Measurements from ENCODE around the gene APBA2. TPM values are rescaled to one million over a fixed set of nuclear protein-coding genes. Genes with fewer than 3 reads are reported as not detected.
"Not testable (repeated sequence)": the region's sequence is repeated elsewhere in the genome, so short reads cannot be mapped to it uniquely, and the experiment has no call there.

Gene APBA2
- total RNA-seq, 6 donors from 2014 or later, result 3.2 to 7.9 (median 6.0) TPM

DNA sequence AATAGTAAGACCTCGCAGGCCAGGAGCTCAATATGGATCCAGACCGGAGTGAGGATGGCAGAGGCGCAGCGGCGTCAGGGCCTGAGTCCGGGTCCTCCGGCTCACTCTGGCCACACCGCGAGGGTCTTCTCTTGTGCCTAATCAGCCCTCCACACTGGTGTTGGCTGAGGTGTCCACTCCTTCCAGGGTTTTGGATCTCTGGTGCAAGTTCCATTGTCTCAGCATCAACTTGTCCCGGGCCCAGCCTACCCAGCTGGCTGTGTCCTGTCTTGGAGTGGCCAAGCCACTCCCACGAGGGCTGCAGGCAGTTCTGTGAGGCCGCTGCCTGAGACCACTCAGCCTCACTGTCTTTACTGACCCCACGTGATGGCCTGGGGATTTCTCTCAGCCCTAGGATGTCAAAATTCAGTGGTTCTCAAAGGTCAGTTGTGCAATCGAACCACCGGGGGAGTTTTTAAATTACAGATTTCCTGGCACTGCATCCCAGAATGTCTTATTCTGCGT lies 24.7 kb upstream of the APBA2 start:
- Histone ChIP-seq H3K27me3 (no peaks in the 10 kb centered on the region), H3K36me3 (no peaks in the 10 kb centered on the region), H3K27ac (no peak overlapping the region), H3K9me3 (no peaks in the 10 kb centered on the region), H3K4me3 (no peak overlapping the region), H3K4me1 (no peaks in the 10 kb centered on the region)
- ATAC-seq (ENCODE audit: low FRiP score in 2 of 2) (peak in 1 of 2 donors; percentile 77), DNase-seq (peak in 1 of 2 donors; percentile 65)
- WGBS, 2 donors, result 78 to 81% methylated on average over 14 to 16 of the region's 16 CpGs
- TF ChIP-seq, protein P1, sequence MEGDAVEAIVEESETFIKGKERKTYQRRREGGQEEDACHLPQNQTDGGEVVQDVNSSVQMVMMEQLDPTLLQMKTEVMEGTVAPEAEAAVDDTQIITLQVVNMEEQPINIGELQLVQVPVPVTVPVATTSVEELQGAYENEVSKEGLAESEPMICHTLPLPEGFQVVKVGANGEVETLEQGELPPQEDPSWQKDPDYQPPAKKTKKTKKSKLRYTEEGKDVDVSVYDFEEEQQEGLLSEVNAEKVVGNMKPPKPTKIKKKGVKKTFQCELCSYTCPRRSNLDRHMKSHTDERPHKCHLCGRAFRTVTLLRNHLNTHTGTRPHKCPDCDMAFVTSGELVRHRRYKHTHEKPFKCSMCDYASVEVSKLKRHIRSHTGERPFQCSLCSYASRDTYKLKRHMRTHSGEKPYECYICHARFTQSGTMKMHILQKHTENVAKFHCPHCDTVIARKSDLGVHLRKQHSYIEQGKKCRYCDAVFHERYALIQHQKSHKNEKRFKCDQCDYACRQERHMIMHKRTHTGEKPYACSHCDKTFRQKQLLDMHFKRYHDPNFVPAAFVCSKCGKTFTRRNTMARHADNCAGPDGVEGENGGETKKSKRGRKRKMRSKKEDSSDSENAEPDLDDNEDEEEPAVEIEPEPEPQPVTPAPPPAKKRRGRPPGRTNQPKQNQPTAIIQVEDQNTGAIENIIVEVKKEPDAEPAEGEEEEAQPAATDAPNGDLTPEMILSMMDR (IDR thresholded peaks at IDR 0.05), result no peak
- TF ChIP-seq POLR2AphosphoS5 (IDR thresholded peaks at IDR 0.05), result no peak
- no peak for TF ChIP-seq EP300 (IDR thresholded peaks at IDR 0.05)
- TF ChIP-seq POLR2A (IDR thresholded peaks at IDR 0.05), result no peak

DNA sequence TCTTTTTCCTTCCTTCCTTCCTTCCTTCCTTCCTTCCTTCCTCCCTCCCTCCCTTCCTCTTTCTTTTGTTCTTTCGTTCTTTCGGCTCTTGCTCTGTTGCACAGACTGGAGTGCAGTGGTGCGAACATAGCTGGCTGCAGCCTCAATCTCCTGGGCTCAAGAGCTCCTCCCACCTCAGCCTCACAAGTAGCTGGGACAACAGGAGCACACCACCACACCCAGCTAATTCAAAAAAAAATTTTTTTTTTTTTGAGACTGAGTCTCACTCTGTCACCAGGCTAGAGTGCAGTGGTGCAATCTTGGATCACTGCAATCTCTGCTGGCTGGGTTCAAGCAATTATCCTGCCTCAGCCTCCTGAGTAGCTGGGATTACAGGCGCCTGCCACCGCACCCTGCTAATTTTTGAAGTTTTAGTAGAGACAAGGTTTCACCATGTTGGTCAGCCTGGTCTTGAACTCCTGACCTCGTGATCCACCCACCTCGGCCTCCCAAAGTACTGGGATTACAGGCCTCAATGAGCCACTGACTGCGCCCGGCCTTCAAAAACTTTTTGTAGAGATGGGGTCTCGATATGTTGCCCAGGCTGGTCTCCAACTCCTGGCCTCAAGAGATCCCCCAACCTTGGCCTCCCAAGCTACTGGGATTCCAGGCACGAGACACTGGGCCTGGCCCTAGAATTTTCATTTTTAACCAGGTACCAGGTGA lies 24.0 kb upstream of the APBA2 start:
- not testable (repeated sequence) for H3K27ac ChIP-seq, DNase-seq, H3K4me3 ChIP-seq, H3K27me3 ChIP-seq, H3K4me1 ChIP-seq, H3K9me3 ChIP-seq, H3K36me3 ChIP-seq
- ATAC-seq (ENCODE audit: low FRiP score in 2 of 2), result peak in 1 of 2 donors; percentile 54
- 83 to 90% methylated on average over 10 to 11 of the region's 11 CpGs for WGBS, 2 donors

DNA sequence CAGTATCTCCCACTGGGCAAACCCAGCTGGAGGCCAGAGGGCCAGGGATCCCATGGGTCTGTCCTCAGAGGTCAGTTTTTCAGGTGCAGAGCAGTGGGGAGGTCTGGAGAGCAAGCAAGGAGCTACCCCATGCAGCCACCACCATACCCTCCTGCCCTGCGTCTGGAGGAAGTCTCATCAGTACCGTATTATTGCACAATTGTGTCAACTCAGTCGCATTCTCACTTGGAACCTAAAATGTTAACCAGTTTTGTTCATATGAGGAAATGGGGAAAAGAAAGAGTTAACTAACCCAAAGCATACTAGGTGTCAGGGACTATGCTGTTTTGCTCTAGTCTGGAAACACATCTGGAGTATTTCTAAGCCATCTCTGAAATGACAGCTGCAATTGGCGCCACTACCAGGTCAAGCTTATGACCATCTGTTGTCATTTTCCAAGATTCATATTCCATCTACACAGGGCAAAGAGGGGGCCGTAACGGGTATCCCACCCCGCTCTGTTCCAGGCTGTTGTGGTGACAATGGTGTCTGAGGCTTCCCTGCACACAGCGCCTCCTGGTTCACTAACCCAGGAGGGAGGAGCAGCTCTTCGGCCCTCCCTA lies 16.9 kb upstream of the APBA2 start:
- Histone ChIP-seq H3K4me1 (no peaks in the 10 kb centered on the region), H3K36me3 (no peaks in the 10 kb centered on the region), H3K27me3 (no peaks in the 10 kb centered on the region), H3K9me3 (no peaks in the 10 kb centered on the region), H3K27ac (no peak overlapping the region), H3K4me3 (no peak overlapping the region)
- DNase-seq, result no peak
- ATAC-seq (ENCODE audit: low FRiP score in 2 of 2), result no peak
- WGBS, 2 donors, result 73 to 74% methylated on average over 9 of the region's 9 CpGs
- TF ChIP-seq POLR2AphosphoS5 (IDR thresholded peaks at IDR 0.05) (no peak), EP300 (IDR thresholded peaks at IDR 0.05) (no peak), POLR2A (IDR thresholded peaks at IDR 0.05) (no peak)
- TF ChIP-seq, protein P1 (IDR thresholded peaks at IDR 0.05), result no peak

DNA sequence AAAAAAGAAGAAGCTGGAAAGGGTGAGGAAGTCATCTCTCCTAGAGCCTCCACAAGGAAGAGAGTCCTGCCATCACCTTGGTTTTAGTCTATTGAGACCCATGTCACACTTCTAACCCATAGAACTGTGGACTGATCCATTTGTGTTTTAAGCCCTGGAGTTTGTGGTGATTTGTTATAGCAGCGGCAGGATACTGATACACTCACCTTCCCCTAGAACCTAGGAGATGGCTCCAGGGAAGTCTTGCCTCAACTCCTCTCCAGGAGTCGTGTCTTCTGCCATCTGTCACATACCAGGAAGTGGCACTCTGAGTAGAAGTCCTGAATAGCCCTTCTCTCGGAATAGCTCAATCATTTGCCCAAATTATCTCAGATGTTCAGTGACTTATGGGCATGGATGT lies 14.6 kb upstream of the APBA2 start:
- Histone ChIP-seq H3K4me3 (no peak overlapping the region), H3K4me1 (no peaks in the 10 kb centered on the region), H3K36me3 (no peaks in the 10 kb centered on the region), H3K9me3 (no peaks in the 10 kb centered on the region), H3K27ac (no peak overlapping the region), H3K27me3 (no peaks in the 10 kb centered on the region)
- TF ChIP-seq POLR2A (IDR thresholded peaks at IDR 0.05), result no peak
- TF ChIP-seq EP300 (IDR thresholded peaks at IDR 0.05), result no peak
- TF ChIP-seq, protein P1 (IDR thresholded peaks at IDR 0.05), result no peak
- TF ChIP-seq POLR2AphosphoS5 (IDR thresholded peaks at IDR 0.05), result no peak
- WGBS, 2 donors, result 76 to 87% methylated on average over 3 of the region's 3 CpGs
- ATAC-seq (ENCODE audit: low FRiP score in 2 of 2) (no peak), DNase-seq (no peak)

DNA sequence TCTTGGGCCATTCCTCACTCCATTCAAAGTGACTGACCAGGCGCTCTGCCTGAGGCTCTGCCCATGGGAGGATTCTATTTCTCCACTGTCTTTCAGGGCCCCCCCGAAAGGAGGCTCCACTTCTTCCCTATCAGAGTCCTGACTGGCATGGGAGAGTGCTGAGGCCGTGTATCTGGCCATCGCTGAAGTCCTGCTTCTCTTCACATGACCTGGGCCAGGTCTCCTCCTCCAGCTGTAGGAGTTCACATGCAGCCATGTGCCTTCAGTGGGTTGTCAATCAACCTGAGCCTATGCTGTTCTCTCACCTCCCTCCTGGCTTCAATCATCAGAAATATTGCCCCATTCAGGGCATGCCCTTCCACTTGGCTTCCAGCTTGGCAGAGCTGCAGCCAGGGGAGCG lies 12.8 kb upstream of the APBA2 start:
- Histone ChIP-seq H3K27me3 (no peaks in the 10 kb centered on the region), H3K9me3 (no peaks in the 10 kb centered on the region), H3K4me1 (no peaks in the 10 kb centered on the region), H3K36me3 (no peaks in the 10 kb centered on the region), H3K4me3 (no peak overlapping the region), H3K27ac (no peak overlapping the region)
- no peak for ATAC-seq (ENCODE audit: low FRiP score in 2 of 2)
- no peak for TF ChIP-seq POLR2AphosphoS5 (IDR thresholded peaks at IDR 0.05)
- no peak for TF ChIP-seq POLR2A (IDR thresholded peaks at IDR 0.05)
- TF ChIP-seq EP300 (IDR thresholded peaks at IDR 0.05), result no peak
- TF ChIP-seq, protein P1 (IDR thresholded peaks at IDR 0.05), result no peak
- DNase-seq, result no peak
- 89 to 90% methylated on average over 4 to 5 of the region's 5 CpGs for WGBS, 2 donors

Data from upper lobe of left lung (tissue), 6 donors.